GM18502 (cell line): ENCODE data around the gene DEPP1.

Source experiments
- ATAC-seq: cut with Tn5 transposase; IDR thresholded peaks from one replicate; pipeline ENCODE4 v1.9.1; 2021; ENCODE audit warnings: mild to moderate bottlenecking; ENCODE audit not compliant: unreplicated experiment, poor library complexity

The DEPP1 gene

DNA sequence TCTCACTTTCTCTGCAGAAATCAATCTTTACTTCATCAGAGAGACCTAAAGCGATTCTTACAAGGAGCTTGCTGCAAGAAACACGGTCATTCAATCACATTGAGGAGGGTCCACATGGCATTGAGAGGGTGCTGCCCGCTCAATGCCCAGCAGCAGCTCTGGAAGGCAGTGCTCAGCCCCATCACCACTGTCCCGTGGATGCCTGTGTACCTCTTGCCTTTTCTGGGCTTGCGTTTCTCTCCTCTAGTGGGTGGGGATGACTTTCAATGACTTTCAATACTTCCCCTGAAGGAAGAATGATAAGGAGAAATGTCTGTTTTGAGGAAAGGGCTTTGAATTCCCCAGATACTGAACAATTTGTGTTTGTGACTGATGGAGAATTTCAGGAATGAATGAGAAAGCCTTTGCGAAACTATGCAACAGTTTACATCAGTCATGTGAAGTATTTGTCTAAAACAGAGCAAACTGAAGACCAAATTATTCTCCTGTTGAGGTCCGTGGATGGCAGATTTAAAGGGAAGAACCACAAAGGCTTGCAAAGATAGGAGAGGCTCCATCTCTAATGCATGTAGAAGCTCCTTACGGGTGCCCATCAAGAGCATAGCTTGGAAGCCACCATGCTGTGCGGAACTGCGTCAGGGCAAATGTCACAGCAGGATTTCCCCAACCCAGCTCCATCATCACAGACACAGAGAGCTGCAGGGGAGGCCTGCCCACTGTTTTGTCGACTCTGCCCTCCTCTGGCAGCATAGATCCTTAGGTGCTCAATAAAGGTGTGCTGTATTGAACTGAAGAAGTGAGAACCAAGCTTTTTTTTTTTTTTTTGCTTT lies 15.5 kb upstream of the DEPP1 start:
- ATAC-seq, result no peak

DNA sequence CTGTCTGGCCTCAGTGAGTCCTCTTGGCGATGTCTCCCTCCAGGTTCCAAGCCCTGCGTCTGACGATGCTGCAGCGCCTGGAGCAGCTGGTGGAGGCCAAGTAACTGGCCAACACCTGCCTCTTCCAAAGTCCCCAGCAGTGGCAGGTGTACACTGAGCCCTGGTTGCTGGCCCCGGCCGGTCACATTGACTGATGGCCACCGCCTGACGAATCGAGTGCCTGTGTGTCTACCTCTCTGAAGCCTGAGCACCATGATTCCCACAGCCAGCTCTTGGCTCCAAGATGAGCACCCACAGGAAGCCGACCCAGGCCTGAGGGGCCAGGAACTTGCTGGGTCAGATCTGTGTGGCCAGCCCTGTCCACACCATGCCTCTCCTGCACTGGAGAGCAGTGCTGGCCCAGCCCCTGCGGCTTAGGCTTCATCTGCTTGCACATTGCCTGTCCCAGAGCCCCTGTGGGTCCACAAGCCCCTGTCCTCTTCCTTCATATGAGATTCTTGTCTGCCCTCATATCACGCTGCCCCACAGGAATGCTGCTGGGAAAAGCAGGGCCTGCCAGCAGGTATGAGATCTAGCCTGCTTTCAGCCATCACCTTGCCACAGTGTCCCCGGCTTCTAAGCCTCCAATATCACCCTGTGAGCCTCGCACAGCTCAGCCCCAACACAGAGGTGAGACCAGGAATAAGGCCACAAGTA lies 14.8 kb upstream of the DEPP1 start:
- no peak for ATAC-seq

DNA sequence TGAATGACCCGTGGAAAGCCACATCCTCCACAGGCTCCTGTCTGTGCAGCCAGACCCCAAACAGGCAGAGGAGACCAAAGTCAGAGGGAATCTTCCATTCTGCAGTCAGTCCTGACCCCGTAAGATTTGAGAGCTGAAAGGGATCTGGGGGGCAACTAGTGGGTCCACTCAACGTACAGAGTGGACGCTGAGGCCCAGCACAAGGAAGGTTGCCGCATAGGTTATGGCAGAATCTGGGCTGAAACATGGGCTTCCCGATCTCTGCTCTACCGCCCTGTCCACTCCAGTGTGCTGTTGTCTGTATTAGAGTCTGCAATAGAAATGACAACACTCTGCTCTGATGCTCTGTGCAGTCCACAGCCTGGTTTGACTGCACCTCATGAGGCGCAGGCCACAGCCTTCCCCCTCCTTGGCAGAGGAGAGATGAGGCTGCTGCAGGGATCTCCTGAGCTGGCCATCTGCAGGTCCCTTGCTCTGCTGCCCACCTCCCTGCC lies 14.2 kb upstream of the DEPP1 start:
- ATAC-seq, result no peak

DNA sequence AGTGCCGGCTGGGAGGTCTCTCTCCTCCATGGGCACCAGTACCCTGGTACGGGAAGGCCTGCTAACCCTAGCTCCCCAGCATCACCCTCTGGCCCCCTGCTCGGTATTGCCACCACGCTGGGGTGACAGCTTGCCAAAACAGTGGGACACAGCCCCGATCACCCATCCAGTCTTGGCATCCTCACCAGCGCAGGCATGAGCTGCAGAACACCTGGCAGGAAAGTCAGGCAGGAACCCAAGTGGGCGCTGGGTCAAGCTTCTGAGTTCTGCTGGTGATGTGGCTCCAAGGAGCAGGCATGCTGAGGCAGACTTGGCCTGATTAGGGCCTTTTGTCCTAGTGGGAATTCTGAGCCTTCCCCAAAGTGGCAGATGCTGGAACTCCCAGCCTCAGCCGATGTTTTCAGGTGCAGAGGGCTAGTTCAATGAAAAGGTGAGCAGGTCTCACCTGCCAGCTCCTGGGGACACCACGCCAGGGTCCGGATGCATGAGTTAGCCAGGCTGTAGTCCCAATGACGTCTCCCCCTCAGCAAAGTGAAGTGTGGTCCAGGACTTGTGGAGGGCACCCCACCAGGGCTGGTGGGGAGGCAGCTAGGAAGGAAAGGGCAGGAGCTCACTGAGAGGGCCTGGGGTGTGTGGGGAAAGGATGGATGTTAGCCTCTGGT lies 13.6 kb upstream of the DEPP1 start:
- ATAC-seq, result no peak

DNA sequence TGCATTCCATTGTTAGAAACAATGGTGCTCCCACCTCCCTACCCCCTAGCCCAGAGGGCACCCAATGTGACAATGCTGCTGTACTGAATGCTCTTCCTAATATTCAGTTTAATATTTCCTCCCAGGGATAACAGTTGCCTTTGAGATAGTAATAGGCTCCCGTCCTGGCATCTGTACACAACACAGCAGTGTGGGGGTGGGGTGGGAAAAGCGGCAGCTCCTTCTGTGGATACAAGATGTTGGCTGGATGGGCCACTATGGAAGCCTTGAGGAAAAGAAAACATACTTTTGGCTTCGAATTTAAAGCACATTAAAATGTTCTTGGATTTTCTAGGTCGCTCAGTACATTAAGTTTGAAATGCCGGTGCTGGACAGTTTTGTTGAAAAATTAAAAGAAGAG lies 13.0 kb upstream of the DEPP1 start:
- no peak for ATAC-seq

DNA sequence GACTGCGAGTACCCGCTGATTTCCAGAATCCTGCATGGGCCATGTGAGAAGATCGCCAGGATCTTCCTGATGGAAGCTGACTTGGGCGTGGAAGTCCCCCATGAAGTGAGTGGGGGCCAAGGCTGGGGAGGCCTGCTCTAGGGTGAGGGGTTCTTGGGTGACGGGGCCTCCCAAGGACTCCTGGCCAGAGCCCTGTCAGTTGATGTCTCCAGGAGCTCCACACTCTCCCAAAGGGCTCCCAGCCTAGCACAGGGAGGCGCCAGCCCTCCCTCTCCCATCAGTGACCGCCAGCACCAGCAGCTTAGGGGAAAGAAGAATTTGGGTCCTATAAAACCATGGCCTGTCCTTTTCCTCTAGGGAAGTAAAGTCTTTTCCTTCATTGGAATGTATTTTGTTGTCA lies 12.4 kb upstream of the DEPP1 start:
- ATAC-seq, result no peak

DNA sequence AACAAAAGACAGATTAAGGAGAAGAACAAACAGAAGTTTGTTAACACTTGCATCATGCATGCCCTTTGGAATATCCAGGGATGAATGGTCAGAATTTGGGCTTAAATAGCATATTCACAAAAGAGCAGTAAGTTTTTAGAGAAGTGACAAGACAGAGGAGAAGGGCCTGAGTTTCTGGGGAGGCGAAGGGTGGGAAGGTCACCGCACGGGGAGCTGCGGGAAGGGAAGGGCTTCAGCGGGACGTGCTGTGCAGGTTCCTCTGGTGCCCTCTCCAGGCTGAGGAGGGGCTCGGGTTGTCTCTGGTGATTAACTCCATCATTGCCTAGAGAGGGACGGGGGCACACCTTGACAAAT lies 11.7 kb upstream of the DEPP1 start:
- no peak for ATAC-seq

DNA sequence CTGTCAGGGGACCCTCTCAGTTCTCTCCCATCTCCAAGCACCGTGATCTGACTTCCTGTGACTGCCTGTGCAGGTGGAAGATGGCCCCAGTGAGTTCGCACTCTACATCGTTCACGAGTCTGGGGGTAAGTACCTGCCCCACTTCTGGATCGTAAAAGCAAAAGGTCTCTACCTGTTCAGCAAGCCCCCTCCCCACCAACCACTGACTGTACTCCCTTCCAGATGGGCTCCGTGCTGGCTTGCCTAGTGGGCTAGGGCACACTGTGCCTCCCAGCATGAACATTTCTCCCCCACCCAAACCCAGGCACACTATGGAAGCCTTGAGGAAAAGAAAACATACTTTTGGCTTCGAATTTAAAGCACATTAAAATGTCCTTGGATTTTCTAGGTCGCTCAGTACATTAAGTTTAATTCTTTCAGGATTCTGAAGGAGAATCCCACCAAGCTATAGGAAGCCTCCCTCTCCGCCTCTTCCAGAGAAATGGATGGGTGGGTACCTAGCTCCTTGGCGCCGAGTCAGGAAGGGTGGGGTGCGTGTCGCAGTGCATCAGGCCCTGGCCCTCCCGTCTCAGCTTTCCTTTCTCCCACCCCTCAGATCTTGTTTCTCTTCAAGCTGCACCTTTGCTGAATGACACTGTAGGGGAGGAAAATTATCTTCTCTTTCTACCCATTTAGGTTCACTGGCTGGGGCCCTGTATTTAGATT lies 11.1 kb upstream of the DEPP1 start:
- no peak for ATAC-seq

DNA sequence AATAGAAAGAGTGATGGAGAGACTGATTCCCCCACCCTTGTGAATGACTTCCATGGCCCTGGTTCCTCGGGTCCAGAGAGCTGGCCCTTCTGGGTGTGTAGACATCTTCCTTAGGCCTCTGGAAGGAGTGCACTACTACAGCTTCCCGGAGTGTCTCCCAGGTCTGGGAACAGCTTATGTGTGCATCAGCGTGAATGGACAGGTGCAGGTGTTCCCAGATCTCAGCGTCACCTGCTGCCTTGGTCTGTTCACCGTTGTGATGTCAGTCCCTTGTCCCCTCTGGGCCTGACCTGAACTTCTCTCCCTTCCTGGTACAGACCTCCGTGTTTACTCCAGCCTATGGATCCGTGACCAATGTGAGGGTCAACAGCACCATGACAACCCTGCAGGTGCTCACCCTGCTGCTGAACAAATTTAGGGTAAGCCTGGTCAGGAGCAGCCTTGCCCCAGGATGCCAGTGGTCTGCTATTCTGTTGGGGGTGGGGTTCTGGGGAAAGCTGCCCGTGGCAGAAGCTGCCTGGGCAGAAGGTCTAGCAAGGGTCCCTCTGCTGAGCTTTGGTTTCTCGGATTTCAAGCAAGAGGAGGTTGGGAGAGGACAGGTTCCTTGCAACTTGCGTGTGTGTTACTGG lies 10.5 kb upstream of the DEPP1 start:
- no peak for ATAC-seq

DNA sequence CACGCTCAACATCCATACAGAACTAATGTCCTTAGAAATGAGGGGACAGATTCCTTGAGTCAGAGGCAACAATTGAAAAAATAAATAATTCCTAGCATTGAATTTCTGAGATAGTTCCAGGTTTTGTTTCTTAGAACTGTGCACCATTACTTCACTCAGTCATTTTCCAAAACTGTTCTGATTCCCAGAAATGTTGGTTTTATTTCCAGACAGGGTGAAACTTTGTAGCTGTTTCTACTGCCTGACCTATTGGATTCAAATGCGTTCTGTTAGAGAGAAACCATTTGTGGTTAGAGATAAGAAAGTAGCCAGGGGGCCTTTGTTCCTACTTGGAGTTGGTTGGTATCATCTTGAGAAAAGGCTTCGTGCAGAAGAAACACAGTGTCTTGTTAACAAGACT lies 8.1 kb upstream of the DEPP1 start:
- ATAC-seq, result no peak

DNA sequence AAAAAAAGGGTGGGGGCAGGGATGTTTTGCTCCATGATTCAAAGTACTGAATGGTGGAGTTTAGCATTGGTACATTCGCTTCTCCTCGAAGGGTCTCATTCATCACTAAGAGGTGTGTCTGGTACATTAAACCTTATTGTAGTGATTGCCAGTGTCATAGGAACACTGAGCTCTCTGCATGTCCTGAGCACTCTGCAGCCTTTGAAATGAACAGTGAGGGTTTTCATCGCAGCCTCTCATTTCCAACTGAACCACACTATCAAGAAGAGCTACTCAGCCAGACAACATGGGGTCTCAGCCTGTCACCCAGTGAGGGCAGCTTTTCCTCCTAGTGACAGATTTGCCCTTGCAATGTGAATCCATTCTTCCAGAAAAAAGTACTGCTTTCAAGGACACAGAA lies 7.6 kb upstream of the DEPP1 start:
- ATAC-seq, result no peak

DNA sequence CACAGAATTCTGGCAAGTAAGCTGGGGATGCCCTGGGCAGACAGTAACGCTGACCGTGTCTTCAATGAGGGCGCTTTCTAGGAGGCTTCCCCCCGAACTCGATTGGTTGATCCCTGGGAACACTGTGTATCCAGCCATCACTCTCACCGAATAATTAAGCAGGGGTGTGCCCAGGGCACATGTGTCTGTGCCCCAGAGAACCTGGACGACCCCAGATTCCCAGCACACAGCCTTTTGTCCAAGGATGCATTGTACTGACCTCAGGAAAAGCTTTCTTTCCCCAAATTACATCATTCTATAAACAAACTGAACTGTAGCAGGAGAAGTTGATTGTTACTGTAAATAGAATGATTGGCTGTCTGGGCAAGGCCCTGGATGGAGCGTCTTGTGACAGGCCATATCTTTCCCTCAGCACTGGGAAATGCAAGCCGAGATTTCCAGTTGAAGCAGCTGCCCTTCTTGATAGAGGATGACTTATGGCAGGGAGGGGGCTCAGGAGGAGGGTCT lies 6.6 kb upstream of the DEPP1 start:
- ATAC-seq, result no peak

DNA sequence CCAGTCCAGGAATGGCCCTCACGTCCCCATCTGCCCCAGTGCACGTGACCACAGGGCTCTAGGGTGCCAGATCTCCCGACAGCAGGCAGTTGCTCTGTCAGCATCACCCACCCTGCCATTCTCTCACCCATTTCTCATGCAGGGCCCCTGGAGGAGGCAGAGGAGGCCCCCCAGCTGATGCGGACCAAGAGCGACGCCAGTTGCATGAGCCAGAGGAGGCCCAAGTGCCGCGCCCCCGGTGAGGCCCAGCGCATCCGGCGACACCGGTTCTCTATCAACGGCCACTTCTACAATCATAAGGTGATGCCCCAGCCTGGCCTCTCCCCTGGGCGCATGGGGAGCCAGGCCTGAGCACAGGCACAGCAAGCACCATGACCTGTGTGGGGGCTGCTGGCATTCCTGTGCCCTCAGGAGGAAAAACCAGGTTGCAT lies 6.1 kb upstream of the DEPP1 start:
- no peak for ATAC-seq

DNA sequence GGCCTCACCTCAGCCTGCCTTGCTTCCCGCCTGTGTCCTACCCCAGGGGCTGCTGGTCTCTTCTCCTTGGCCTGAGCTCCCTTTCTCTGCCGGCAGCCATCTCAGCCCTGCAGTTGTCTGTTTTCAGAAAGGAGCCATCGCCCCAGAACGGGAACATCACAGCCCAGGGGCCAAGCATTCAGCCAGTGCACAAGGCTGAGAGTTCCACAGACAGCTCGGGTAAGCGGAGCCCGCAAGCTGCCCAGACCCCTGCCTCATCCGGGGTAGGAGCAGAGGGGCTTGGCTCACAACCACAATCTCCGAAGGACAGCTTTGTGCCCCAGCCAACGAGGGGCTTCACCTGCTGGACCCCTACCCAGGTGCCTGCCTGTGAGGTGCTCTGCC lies 5.3 kb upstream of the DEPP1 start:
- no peak for ATAC-seq

DNA sequence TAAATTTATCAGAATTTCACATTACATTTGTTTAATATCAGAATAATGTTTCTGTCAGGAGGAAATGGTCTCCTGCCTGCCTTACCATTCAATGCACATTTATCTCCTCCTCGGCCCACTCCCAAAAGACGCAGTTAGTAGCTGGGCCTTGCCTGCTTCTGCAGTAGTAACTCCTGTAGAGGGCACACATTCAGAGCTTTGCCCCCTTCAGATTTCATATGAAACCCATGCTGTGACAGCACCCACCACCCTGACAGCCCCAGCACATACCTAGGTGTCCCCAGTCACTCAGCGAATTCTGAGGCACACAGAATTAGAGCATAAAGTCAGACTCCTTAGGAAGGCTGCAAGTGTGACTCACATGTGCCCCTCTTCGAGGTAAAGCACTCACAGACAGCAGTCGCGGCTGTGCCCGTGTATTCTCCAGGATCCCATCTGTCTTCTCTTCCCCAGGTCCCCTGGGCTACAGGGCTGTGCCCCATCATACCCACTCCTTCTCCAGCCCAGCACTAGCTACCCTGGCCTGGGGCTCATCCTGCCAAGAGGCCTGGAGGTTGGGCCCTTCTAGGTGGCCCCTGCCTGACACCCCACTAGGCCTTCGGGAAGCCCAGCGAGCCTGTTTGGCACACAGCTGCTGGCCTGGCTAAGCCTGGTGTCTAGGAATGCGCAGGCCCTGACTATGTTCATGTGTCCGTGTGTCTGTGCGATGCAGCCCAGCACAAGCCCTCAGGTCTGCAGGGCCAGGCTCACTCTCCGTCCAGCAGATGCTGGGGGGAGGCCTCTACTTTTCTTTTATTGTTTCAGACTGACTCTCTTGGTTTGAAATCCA lies 4.7 kb upstream of the DEPP1 start:
- no peak for ATAC-seq

DNA sequence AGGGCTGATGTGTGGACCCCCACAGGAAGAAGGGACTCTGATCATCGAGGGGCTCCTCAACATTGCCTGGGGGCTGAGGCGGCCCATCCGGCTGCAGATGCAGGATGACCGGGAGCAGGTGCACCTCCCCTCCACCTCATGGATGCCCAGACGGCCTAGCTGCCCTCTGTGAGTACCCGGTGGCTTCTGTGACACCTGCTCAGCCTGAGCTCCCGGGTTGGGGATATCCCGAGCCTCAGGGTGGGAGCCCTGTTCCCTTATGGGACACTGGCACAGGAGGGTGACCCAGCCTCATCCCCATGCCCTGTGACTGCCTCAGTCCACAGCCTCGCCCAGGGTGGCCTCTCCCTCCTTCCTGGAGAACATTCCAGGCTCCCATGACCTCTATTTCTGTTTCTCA lies 3.9 kb upstream of the DEPP1 start:
- ATAC-seq, result no peak

DNA sequence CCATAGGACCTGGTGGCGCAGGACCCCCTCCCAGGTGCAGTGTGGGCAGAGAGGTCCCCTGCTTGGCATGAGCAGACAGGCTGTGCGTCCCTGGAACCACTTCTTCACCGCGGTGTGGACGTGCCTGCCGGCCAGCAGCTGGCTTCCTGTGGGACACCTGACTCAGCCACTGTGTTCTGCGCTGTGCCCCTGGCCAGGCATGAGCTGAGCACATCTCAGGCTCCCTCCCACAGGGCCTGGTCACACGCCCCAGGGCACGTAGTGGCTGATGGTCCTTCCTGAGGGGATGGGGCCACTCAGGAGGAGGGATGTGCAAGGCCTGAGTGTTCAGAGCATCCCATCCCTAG lies 3.5 kb upstream of the DEPP1 start:
- no peak for ATAC-seq

DNA sequence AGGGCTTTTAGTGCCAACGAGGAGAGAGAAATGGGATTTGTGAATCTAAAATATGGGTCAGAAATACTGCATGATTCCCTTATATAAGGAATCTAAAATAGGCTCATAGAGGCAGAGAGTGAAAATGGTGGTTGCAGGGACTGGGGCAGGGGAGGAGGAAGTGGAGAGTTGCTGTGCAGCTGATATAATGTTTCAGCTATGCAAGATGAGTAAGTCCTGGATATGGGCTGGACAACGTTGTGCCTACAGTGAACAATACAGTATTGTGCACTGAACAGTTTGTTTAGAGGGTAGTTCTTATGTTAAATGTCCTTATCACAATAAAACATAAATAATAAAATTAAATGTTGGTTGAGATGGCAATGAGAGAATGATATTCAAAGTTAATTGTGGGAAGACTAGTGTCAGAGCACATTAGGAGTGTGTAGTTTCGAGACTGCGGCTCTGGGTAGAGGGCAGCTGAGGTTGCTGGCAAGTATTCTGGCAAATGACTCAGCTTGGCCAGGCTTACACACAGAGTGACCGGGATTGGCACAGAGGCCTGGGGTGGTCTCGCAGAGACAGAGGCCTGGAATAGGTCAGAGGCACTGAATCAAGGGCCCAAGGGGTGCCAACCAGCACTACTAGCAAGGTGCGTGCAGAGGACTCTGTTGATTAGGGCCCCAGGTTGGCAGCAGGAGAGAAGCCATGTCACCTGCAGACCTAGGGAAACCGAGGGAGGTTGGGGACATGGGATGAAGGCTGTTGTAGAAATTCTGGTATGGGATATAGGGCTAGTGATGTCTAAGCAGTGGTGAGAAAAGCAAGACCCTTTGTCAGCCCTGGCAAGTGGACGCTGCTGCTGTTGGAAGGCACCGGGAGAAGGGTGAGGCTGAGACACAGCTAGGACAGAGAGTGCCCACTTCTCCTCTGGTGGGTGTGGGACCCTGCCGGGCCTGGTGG lies 2.8 kb upstream of the DEPP1 start:
- peak; percentile 67 for ATAC-seq
